Pancreas (tissue), 10 donors: ENCODE results near the gene CSNK1G1. TPM values are rescaled to one million over a fixed set of nuclear protein-coding genes. Genes with fewer than 3 reads are reported as not detected.
"Not testable (repeated sequence)": the region's sequence is repeated elsewhere in the genome, so short reads cannot be mapped to it uniquely, and the experiment has no call there.

Source experiments
- ATAC-seq, 4 donors: fragments of 200-7000 bp; cut with Tn5 transposase; one replicate each; pipeline versions ENCODE4 v1.8.0 to v1.9.1; 2020; ENCODE audit warnings: mild to moderate bottlenecking in 4 of 4, moderate library complexity in 4 of 4
- DNase-seq, 6 donors: peaks; one replicate each; pipeline ENCODE4 v3.0.0-alpha.2; 2020
- FAIRE-seq: peaks from 2 replicates; lab custom pipeline; 2012; peaks lifted over from hg19 to GRCh38; lab: Jason Lieb, UNC
- H3K27ac ChIP-seq, 4 donors: fragments of 200-600 bp; sonication (generic); 1 replicate in 3 of 4; 2 replicates in 1 of 4; pipeline versions ENCODE4 v1.5.0 to v1.8.0; 2020
- H3K27me3 ChIP-seq, 4 donors: fragments of 200-600 bp; one replicate each; pipeline ENCODE4 v1.8.0; 2021
- H3K36me3 ChIP-seq, 3 donors: fragments of 200-600 bp; sonication (generic) in 1 of 3; one replicate each; pipeline versions ENCODE4 v1.5.0 to v1.8.0; 2020 to 2021
- H3K4me1 ChIP-seq, 3 donors: fragments of 200-600 bp; one replicate each; pipeline ENCODE4 v1.8.0; 2021
- H3K4me3 ChIP-seq, 4 donors: fragments of 200-600 bp; sonication (generic) in 2 of 4; one replicate each; pipeline versions ENCODE4 v1.5.0 to v1.8.0; 2020 to 2021
- H3K9me3 ChIP-seq, 4 donors: fragments of 200-600 bp; one replicate each; pipeline ENCODE4 v1.8.0; 2021
- CTCF ChIP-seq, 4 donors: fragments of 200-600 bp; sonication (generic) in 3 of 4; IDR thresholded peaks; one replicate each; pipeline versions ENCODE4 v1.5.0 to v1.8.0; 2021; ENCODE audit warnings: antibody characterized with exemption in 4 of 4
- WGBS, 2 donors: extraction: QIAGEN DNeasy Blood & Tissue Kit; methylation state at CpG; one replicate each; pipeline ENCODE4 v1.1.7; 2013; 5-methylcytosine and 5-hydroxymethylcytosine counted together
- intact Hi-C, 3 donors: fragments of 100-400 bp; cut with DNase I; formaldehyde crosslinking; loops; one replicate each; pipeline versions ENCODE4 v1.11.1 to v1.14.2; 2022
- polyA plus RNA-seq, 2 donors: library from polyadenylated mRNA; stranded (reverse); fragments of 200-250 nt; gene quantifications; one replicate each; pipeline ENCODE4 v1.2.3, GENCODE V29; 2013
- total RNA-seq, 6 donors: library from RNA; stranded (reverse); fragmentation: NEBNext Ultra II Directional in 4 of 6; extraction: Animal tissue kit (Norgen Biotek cat#: 25700) in 4 of 6; gene quantifications; one replicate each; pipeline versions ENCODE4 v1.2.1 to v1.2.4, GENCODE V29; 2021 to 2023
- donor health status: healthy with polysubstance abuse.
- donor health status: DM: no; HTN: no; CAD: no; lungs with moderate emphysema.
- donor health status: DM: no; HTN: no; CAD: no.
- donor health status: control.
- donor health status: control.
- donor health status: Bipolar disorder and iron deficiency.
- donor health status: DM: yes; HTN: yes; CAD: no.
- donor health status: DM: no; HTN: no; CAD: no.
- donor health status: DM: no; HTN: no; CAD: no.
- donor health status: DM: yes; HTN: yes; CAD: no.

CSNK1G1 gene
- total and polyA plus RNA-seq, 8 donors = 2.4 to 12.1 (median 7.0) TPM

- no peaks in the 10 kb centered on the region for H3K9me3 ChIP-seq
- intact Hi-C loops = no loop called here
- H3K36me3 ChIP-seq = no peaks in the 10 kb centered on the region
- H3K27me3 ChIP-seq = no peaks in the 10 kb centered on the region
- H3K4me3 ChIP-seq = no peak overlapping the region
- H3K4me1 ChIP-seq = no peaks in the 10 kb centered on the region
- ATAC-seq (no peak), DNase-seq (no peak), FAIRE-seq (no peak)
- no peak overlapping the region for H3K27ac ChIP-seq
- WGBS, 2 donors = 89 to 93% methylated on average over 2 of the region's 2 CpGs
- no peak for TF ChIP-seq CTCF (IDR thresholded peaks at IDR 0.05)
These were observed 18.2 kb downstream of the CSNK1G1 start for GRCh38 chr15:64337761-64338160.

GRCh38 chr15:64333986-64334929, 21.7 kb downstream of the CSNK1G1 start:
- no peaks in the 10 kb centered on the region for H3K27me3 ChIP-seq
- DNase-seq (no peak), ATAC-seq (peak in 1 of 4 donors; percentile 22), FAIRE-seq (no peak)
- no peaks in the 10 kb centered on the region for H3K4me1 ChIP-seq
- WGBS, 2 donors = 62 to 79% methylated on average over 9 of the region's 9 CpGs
- no peak for TF ChIP-seq CTCF (IDR thresholded peaks at IDR 0.05)
- no peak overlapping the region for H3K4me3 ChIP-seq
- no peaks in the 10 kb centered on the region for H3K36me3 ChIP-seq
- H3K9me3 ChIP-seq = no peaks in the 10 kb centered on the region
- intact Hi-C loops = no loop called here
- H3K27ac ChIP-seq = no peak overlapping the region

- Histone ChIP-seq H3K4me1 (no peaks in the 10 kb centered on the region), H3K27ac (no peak overlapping the region), H3K36me3 (no peaks in the 10 kb centered on the region), H3K27me3 (no peaks in the 10 kb centered on the region), H3K9me3 (no peaks in the 10 kb centered on the region), H3K4me3 (no peak overlapping the region)
- 94 to 100% methylated on average over 2 of the region's 2 CpGs for WGBS, 2 donors
- FAIRE-seq (no peak), DNase-seq (no peak), ATAC-seq (no peak)
- intact Hi-C loops = no loop called here
- TF ChIP-seq CTCF (IDR thresholded peaks at IDR 0.05) = no peak
These were observed 22.5 kb downstream of the CSNK1G1 start for GRCh38 chr15:64333516-64333915.

- not testable (repeated sequence) for ATAC-seq
- 46 to 53% methylated on average over 2 of the region's 3 CpGs for WGBS, 2 donors
These were observed 24.3 kb downstream of the CSNK1G1 start for GRCh38 chr15:64331668-64332067.

GRCh38 chr15:64326975-64327374, 29.0 kb downstream of the CSNK1G1 start:
- H3K9me3 ChIP-seq, FAIRE-seq, intact Hi-C loops, ATAC-seq, H3K4me3 ChIP-seq, H3K36me3 ChIP-seq, DNase-seq, H3K4me1 ChIP-seq, H3K27ac ChIP-seq, H3K27me3 ChIP-seq: not testable (repeated sequence)
- 43 to 60% methylated on average over 3 to 9 of the region's 15 CpGs for WGBS, 2 donors

More at GRCh38 chr15:64331668-64332067, 24.3 kb downstream of the CSNK1G1 start:
- H3K4me3 ChIP-seq, H3K4me1 ChIP-seq, H3K9me3 ChIP-seq, DNase-seq, H3K27me3 ChIP-seq, H3K36me3 ChIP-seq, intact Hi-C loops, FAIRE-seq, H3K27ac ChIP-seq: not testable (repeated sequence)

- H3K27me3 ChIP-seq, H3K36me3 ChIP-seq, ATAC-seq, H3K4me3 ChIP-seq, DNase-seq, H3K9me3 ChIP-seq, H3K27ac ChIP-seq, FAIRE-seq, intact Hi-C loops, H3K4me1 ChIP-seq: not testable (repeated sequence)
- WGBS, 2 donors = 93% methylated on average over 11 of the region's 20 CpGs
These were observed 29.5 kb downstream of the CSNK1G1 start for GRCh38 chr15:64326458-64326857.
